OCI-LY3 (cell line): ENCODE results near the gene CCDC7.

Experiments
- CTCF ChIP-seq: fragments of 200-600, 300-600 bp; sonication (generic); IDR thresholded peaks from 2 replicates; pipeline ENCODE4 v1.5.1; 2014; ENCODE audit warnings: antibody characterized with exemption, low read length, low read depth
- EZH2phosphoT487 ChIP-seq: fragments of 200-600 bp; shearing (Covaris generic); IDR thresholded peaks from 2 replicates; pipeline ENCODE4 v1.6.1; 2018; ENCODE audit warnings: antibody characterized with exemption, mixed run types, low read depth

- TF ChIP-seq CTCF (no peak), EZH2phosphoT487 (no peak)
Observed at GRCh38 chr10:32627183-32627582, 181.2 kb downstream of the CCDC7 start.
